H1 (cell line): ENCODE data around the gene PRSS36. TPM values are rescaled to one million over a fixed set of nuclear protein-coding genes. Genes with fewer than 3 reads are reported as not detected.

Experiments used
- ATF2 ChIP-seq: IDR thresholded peaks from 2 replicates; pipeline ENCODE4 v1.6.1; 2012; ENCODE audit warnings: low read length, inconsistent platforms
- BRCA1 ChIP-seq: IDR thresholded peaks from 2 replicates; pipeline ENCODE4 v1.6.1; 2012; ENCODE audit warnings: low read depth, low read length, improper control_type of control experiment
- CBX5 ChIP-seq: fragments of 300-800, 300-1000 bp; sonication (generic); IDR thresholded peaks from 2 replicates; pipeline ENCODE4 v1.7.1; 2016; ENCODE audit warnings: antibody characterized with exemption, low read length, low read depth
- CEBPB ChIP-seq: IDR thresholded peaks from 2 replicates; pipeline ENCODE4 v1.6.1; 2012; ENCODE audit warnings: low read depth, low read length
- EP300 ChIP-seq, 2 experiments: IDR thresholded peaks; 1 replicate in 1 of 2; 2 replicates in 1 of 2; pipeline ENCODE4 v1.6.1; 2011 to 2012; ENCODE audit warnings: low read depth in 2 of 2, low read length in 2 of 2, mild to moderate bottlenecking in 2 of 2, borderline replicate concordance in 1 of 2, inconsistent platforms in 1 of 2, moderate library complexity in 1 of 2
- GABPA ChIP-seq: IDR thresholded peaks from 2 replicates; pipeline ENCODE4 v1.6.1; 2011; ENCODE audit warnings: mild to moderate bottlenecking, low read length, moderate library complexity, borderline replicate concordance; ENCODE audit not compliant: insufficient read depth
- HDAC2 ChIP-seq, 2 experiments: fragments of 300-600 bp in 1 of 2; sonication (generic) in 1 of 2; IDR thresholded peaks; 2 replicates each; pipeline ENCODE4 v1.6.1; 2011 to 2012; ENCODE audit warnings: low read depth in 2 of 2, low read length in 2 of 2, mild to moderate bottlenecking in 2 of 2, moderate library complexity in 2 of 2, borderline replicate concordance in 1 of 2, inconsistent platforms in 1 of 2
- HDAC6 ChIP-seq: IDR thresholded peaks from one replicate; pipeline ENCODE4 v1.7.1; 2012; ENCODE audit warnings: low read depth, mild to moderate bottlenecking, inconsistent platforms, low read length, moderate library complexity
- KDM5A ChIP-seq: fragments of 200-600 bp; IDR thresholded peaks from 2 replicates; pipeline ENCODE4 v1.7.1; 2012; ENCODE audit warnings: mild to moderate bottlenecking, low read length, inconsistent platforms, mixed read lengths
- NANOG ChIP-seq: IDR thresholded peaks from 2 replicates; pipeline ENCODE4 v1.6.1; 2011; ENCODE audit warnings: low read length, low read depth, mild to moderate bottlenecking, inconsistent platforms; ENCODE audit not compliant: insufficient read depth, poor library complexity, severe bottlenecking
- POLR2A ChIP-seq, 2 experiments: IDR thresholded peaks; 1 replicate in 1 of 2; 2 replicates in 1 of 2; pipeline ENCODE4 v1.6.1; 2011; ENCODE audit warnings: low read depth in 2 of 2, low read length in 2 of 2, mild to moderate bottlenecking in 2 of 2; ENCODE audit errors: control extremely low read depth in 1 of 2
- POU5F1 ChIP-seq: IDR thresholded peaks from 2 replicates; pipeline ENCODE4 v1.6.1; 2011; ENCODE audit warnings: low read depth, mild to moderate bottlenecking, low read length, moderate library complexity
- SP1 ChIP-seq: IDR thresholded peaks from 2 replicates; pipeline ENCODE4 v1.6.1; 2011; ENCODE audit warnings: low read depth, low read length
- SUZ12 ChIP-seq: fragments of 200-600 bp; sonication (generic); IDR thresholded peaks from 2 replicates; pipeline ENCODE4 v1.6.1; 2012; ENCODE audit warnings: mild to moderate bottlenecking, inconsistent platforms, low read length, moderate library complexity, mixed read lengths
- TAF1 ChIP-seq: IDR thresholded peaks from 2 replicates; pipeline ENCODE4 v1.6.1; 2011; ENCODE audit warnings: mild to moderate bottlenecking, low read depth, low read length
- polyA plus RNA-seq, 7 experiments: library from polyadenylated mRNA; depleted of rRNA in 3 of 7; stranded (reverse) in 5 of 7; unstranded in 2 of 7; fragments of >200 nt in 5 of 7; fragments of 200-250 nt in 2 of 7; gene quantifications; 1 replicate in 5 of 7; 2 replicates in 1 of 7; 4 replicates in 1 of 7; pipeline versions ENCODE4 v1.2.1 to v1.2.3, GENCODE V29; 2011 to 2013; ENCODE audit warnings: missing spikeins in 2 of 7, mixed read lengths in 2 of 7
- total RNA-seq: library from RNA; stranded (reverse); fragmentation: NEBNext Ultra II Directional; extraction: Animal tissue kit (Norgen Biotek cat#: 25700); gene quantifications from 2 replicates; pipeline ENCODE4 v1.2.1, GENCODE V29; 2021
- TF ChIP-seq, protein P1 (sequence below): IDR thresholded peaks from 2 replicates; pipeline ENCODE4 v1.6.1; 2011; ENCODE audit warnings: low read length, improper control_type of control experiment
- TF ChIP-seq, protein P2 (sequence below), 3 experiments: IDR thresholded peaks; 1 replicate in 2 of 3; 2 replicates in 1 of 3; pipeline versions ENCODE4 v1.5.1 to v1.6.1; 2011; ENCODE audit warnings: low read length in 3 of 3, mild to moderate bottlenecking in 3 of 3, inconsistent platforms in 2 of 3, low read depth in 1 of 3, moderate library complexity in 1 of 3; ENCODE audit not compliant: insufficient read depth in 1 of 3; ENCODE audit errors: control extremely low read depth in 1 of 3

Gene PRSS36
- total and polyA plus RNA-seq, 2 of the 8 experiments (the other 6 are each of a cell fraction or from before 2014, with no cell fraction given): 1.3 to 1.9 TPM

DNA sequence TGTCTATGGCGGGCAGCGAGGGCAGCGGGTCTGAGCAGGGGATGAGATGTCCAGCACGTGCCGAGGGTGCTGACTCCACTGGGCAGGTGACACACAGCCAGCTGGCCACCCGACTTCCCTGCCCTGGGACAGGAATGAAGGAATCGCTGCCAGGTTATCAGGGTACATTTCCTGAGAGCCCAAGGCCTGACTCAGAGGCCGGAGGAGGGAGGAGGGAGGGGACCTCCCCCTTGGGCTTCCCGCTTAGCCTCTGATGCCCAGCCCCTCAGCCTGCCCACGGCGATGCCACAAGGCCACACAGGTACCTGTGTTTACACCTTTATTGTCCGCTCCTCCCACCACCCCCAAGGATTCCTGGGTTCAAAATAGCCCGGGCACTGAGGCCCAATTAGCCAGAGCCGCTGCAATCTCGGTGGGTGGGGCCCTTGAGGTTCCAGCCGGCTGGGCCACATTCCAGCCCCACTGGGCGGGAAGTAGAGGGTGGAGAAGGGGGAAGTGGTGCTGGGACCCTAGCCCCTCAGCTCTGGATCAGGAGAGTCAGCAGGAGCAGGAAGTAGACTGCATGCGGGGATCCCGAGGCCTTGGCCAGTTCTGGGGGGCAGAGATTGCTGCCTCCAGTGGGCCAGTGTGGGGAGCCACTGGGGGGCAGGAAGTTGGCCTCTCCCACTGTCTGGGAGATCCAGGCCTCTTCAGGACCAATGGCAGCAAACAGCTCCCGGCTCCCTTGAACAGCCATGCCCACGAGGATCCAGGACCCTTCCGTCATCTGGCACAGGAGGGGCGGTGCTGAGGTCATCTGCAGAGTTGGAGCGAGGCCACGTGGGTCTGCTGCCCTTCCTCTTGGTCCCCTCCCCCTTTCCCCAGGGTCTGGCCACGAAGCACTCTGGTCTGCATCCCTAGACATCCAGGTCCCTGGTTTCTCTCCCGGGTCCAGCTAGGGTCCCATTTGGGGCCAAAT, 11.0 kb downstream of the PRSS36 start (continued):
- TF ChIP-seq POU5F1: no peak
- TF ChIP-seq SP1: peak; percentile 53; the same call in 1 of the 2 replicates
- TF ChIP-seq, protein P1, sequence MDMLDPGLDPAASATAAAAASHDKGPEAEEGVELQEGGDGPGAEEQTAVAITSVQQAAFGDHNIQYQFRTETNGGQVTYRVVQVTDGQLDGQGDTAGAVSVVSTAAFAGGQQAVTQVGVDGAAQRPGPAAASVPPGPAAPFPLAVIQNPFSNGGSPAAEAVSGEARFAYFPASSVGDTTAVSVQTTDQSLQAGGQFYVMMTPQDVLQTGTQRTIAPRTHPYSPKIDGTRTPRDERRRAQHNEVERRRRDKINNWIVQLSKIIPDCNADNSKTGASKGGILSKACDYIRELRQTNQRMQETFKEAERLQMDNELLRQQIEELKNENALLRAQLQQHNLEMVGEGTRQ: no peak
- TF ChIP-seq POLR2A (IDR thresholded peaks at IDR 0.05; ENCODE audit: control extremely low read depth in 1 of 2, low read depth in 2 of 2, low read length in 2 of 2): peak in 1 of 2 experiments; percentile 55; a peak in 1 of 3 replicates
- no peak for TF ChIP-seq CEBPB
- no peak for TF ChIP-seq SUZ12
- no peak for TF ChIP-seq NANOG
- TF ChIP-seq ATF2: no peak
- TF ChIP-seq TAF1: 0 out of 2 replicates have a peak, but pooled peaks have one; percentile 13
- TF ChIP-seq HDAC2 (IDR thresholded peaks at IDR 0.05; ENCODE audit: borderline replicate concordance in 1 of 2, low read depth in 2 of 2, low read length in 2 of 2): no peak
- TF ChIP-seq GABPA: no peak
- TF ChIP-seq BRCA1: no peak
- TF ChIP-seq, protein P2, sequence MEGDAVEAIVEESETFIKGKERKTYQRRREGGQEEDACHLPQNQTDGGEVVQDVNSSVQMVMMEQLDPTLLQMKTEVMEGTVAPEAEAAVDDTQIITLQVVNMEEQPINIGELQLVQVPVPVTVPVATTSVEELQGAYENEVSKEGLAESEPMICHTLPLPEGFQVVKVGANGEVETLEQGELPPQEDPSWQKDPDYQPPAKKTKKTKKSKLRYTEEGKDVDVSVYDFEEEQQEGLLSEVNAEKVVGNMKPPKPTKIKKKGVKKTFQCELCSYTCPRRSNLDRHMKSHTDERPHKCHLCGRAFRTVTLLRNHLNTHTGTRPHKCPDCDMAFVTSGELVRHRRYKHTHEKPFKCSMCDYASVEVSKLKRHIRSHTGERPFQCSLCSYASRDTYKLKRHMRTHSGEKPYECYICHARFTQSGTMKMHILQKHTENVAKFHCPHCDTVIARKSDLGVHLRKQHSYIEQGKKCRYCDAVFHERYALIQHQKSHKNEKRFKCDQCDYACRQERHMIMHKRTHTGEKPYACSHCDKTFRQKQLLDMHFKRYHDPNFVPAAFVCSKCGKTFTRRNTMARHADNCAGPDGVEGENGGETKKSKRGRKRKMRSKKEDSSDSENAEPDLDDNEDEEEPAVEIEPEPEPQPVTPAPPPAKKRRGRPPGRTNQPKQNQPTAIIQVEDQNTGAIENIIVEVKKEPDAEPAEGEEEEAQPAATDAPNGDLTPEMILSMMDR (IDR thresholded peaks at IDR 0.05; ENCODE audit: control extremely low read depth in 1 of 3, insufficient read depth in 1 of 3, low read depth in 1 of 3, low read length in 3 of 3): no peak
- no peak for TF ChIP-seq HDAC6
- TF ChIP-seq CBX5: no peak
- no peak for TF ChIP-seq KDM5A
- no peak for TF ChIP-seq EP300 (IDR thresholded peaks at IDR 0.05; ENCODE audit: borderline replicate concordance in 1 of 2, low read depth in 2 of 2, low read length in 2 of 2)
